ENCODE results near the gene PSAPL1. TPM values are rescaled to one million over a fixed set of nuclear protein-coding genes. Genes with fewer than 3 reads are reported as not detected.
A peak's percentile ranks its signal among the peaks of the same experiment; 100 is the strongest.

Gene PSAPL1
- total RNA-seq, 1 experiment from 2014 or later = 14.3 TPM

DNA sequence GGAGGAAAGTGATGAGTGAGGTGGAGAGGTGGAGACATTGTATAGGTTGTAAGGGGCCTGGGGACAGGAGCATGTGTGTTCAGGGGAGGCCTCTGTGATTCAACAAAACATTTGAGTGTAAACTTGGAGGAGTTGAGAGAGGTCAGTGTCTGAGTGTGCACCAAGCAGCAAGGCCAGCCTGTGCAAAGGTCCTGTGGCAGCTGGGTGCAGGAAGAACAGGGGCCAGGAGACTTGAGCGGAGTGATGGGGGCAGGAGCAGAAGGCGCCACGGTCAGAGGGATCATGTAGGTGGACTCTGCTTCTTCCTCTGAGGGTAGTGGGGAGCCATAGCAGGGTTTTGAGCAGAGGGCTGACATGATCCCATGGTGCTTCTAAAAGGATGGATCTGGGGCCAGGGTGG, 9.6 kb upstream of the PSAPL1 start:
- no peaks in the 10 kb centered on the region for H3K36me3 Mint-ChIP-seq (ENCODE audit: insufficient read depth, unreplicated experiment)
- no peak for TF ChIP-seq CTCF (IDR thresholded peaks at IDR 0.05; ENCODE audit: insufficient read depth in 1 of 2, low read depth in 1 of 2, low read length in 1 of 2, severe bottlenecking in 1 of 2, unreplicated experiment in 1 of 2)
- ChIA-PET POLR2A (no interaction called here), CTCF (no interaction called here)
- no peaks in the 10 kb centered on the region; the same call in 1 of the 2 replicates for H3K4me1 ChIP-seq
- H3K4me3 Mint-ChIP-seq (ENCODE audit: unreplicated experiment) = no peak overlapping the region
- BruUV-seq (replicated peaks) = no TSS peak
- DNase-seq = no peak
- no peak overlapping the region for H3K4me3 ChIP-seq (ENCODE audit: low read depth, low read length)
- intact Hi-C loops (cut with micrococcal nuclease; ENCODE audit: unreplicated experiment) = no loop called here
- peak overlapping the region; percentile 16 for H3K27ac Mint-ChIP-seq (ENCODE audit: unreplicated experiment)
- no peaks in the 10 kb centered on the region for H3K27me3 Mint-ChIP-seq (ENCODE audit: insufficient read depth, unreplicated experiment)
- no peaks in the 10 kb centered on the region for H3K9me3 ChIP-seq
- H3K36me3 ChIP-seq (ENCODE audit: control insufficient read depth, insufficient read depth, low read length) = no peaks in the 10 kb centered on the region
- no peaks in the 10 kb centered on the region for H3K27me3 ChIP-seq (replicated peaks; ENCODE audit: control insufficient read depth, insufficient read depth, low read length)
- no peaks in the 10 kb centered on the region for H3K9me3 Mint-ChIP-seq (ENCODE audit: unreplicated experiment)
- H3K4me1 Mint-ChIP-seq (ENCODE audit: low read depth, unreplicated experiment) = no peaks in the 10 kb centered on the region

- ChIA-PET POLR2A (no interaction called here), CTCF (no interaction called here)
- intact Hi-C loops (cut with micrococcal nuclease; ENCODE audit: unreplicated experiment) = no loop called here
- Histone ChIP-seq H3K27me3 (replicated peaks; ENCODE audit: control insufficient read depth, insufficient read depth, low read length) (no peaks in the 10 kb centered on the region), H3K36me3 (ENCODE audit: control insufficient read depth, insufficient read depth, low read length) (no peaks in the 10 kb centered on the region), H3K4me1 (peaks cover 4% of the 10 kb centered on the region), H3K4me3 (ENCODE audit: low read depth, low read length) (no peak overlapping the region), H3K9me3 (0 out of 2 replicates have a peak, but pooled peaks cover 3% of the 10 kb centered on the region)
- no peak for TF ChIP-seq CTCF (IDR thresholded peaks at IDR 0.05; ENCODE audit: insufficient read depth in 1 of 2, low read depth in 1 of 2, low read length in 1 of 2, severe bottlenecking in 1 of 2, unreplicated experiment in 1 of 2)
- no peaks in the 10 kb centered on the region for H3K36me3 Mint-ChIP-seq (ENCODE audit: insufficient read depth, unreplicated experiment)
- no peak for DNase-seq
- peaks cover 12% of the 10 kb centered on the region for H3K9me3 Mint-ChIP-seq (ENCODE audit: unreplicated experiment)
- H3K4me1 Mint-ChIP-seq (ENCODE audit: low read depth, unreplicated experiment) = no peaks in the 10 kb centered on the region
- H3K27ac Mint-ChIP-seq (ENCODE audit: unreplicated experiment) = no peak overlapping the region
- no TSS peak for BruUV-seq (replicated peaks)
- H3K27me3 Mint-ChIP-seq (ENCODE audit: insufficient read depth, unreplicated experiment) = no peaks in the 10 kb centered on the region
- no peak overlapping the region for H3K4me3 Mint-ChIP-seq (ENCODE audit: unreplicated experiment)
These were observed 7.9 kb upstream of the PSAPL1 start for GRCh38 chr4:7442574-7443162.

DNA sequence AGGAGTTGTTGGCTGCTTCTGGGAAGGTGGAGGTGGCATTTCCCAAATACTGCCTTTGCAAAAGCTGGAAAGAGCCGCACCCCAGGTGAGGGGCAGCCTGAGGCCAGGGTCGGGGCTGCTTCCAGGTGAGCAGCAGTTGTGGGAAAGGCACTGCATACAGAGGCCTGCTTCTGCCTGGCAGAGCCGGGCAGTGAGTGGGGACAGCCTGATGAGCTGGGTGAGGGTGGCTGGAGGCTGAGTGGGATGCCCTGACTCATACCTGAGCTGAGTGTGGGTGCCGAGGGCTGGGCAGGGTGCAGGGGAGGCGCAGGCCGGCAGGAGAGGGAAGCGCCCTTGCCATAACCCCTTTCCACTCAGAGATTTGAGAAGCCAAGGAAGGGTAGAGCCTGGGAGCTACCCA, 6.5 kb upstream of the PSAPL1 start:
- H3K36me3 ChIP-seq (ENCODE audit: control insufficient read depth, insufficient read depth, low read length) = no peaks in the 10 kb centered on the region
- H3K4me1 ChIP-seq = peaks cover 17% of the 10 kb centered on the region
- no TSS peak for BruUV-seq (replicated peaks)
- Mint-ChIP-seq H3K27ac (ENCODE audit: unreplicated experiment) (peak overlapping the region; percentile 17), H3K36me3 (ENCODE audit: insufficient read depth, unreplicated experiment) (no peaks in the 10 kb centered on the region), H3K9me3 (ENCODE audit: unreplicated experiment) (peaks cover 12% of the 10 kb centered on the region), H3K4me3 (ENCODE audit: unreplicated experiment) (no peak overlapping the region), H3K4me1 (ENCODE audit: low read depth, unreplicated experiment) (peaks cover 7% of the 10 kb centered on the region), H3K27me3 (ENCODE audit: insufficient read depth, unreplicated experiment) (no peaks in the 10 kb centered on the region)
- no peak overlapping the region for H3K4me3 ChIP-seq (ENCODE audit: low read depth, low read length)
- H3K9me3 ChIP-seq = 0 out of 2 replicates have a peak, but pooled peaks cover 3% of the 10 kb centered on the region
- TF ChIP-seq CTCF (IDR thresholded peaks at IDR 0.05; ENCODE audit: insufficient read depth in 1 of 2, low read depth in 1 of 2, low read length in 1 of 2, severe bottlenecking in 1 of 2, unreplicated experiment in 1 of 2) = no peak
- no peaks in the 10 kb centered on the region for H3K27me3 ChIP-seq (replicated peaks; ENCODE audit: control insufficient read depth, insufficient read depth, low read length)
- CTCF ChIA-PET = no interaction called here
- intact Hi-C loops (cut with micrococcal nuclease; ENCODE audit: unreplicated experiment) = no loop called here
- DNase-seq = no peak
- POLR2A ChIA-PET = no interaction called here

Measured in Caco-2 (cell line).